DMS 273 (cell line): ENCODE data around the gene H6PD.
"Not testable (repeated sequence)": the region's sequence is repeated elsewhere in the genome, so short reads cannot be mapped to it uniquely, and the experiment has no call there.

ENCODE experiments used
- DNase-seq: peaks from one replicate; lab custom pipeline; 2025; ENCODE audit not compliant: unreplicated experiment; lab: John Stamatoyannopoulos, UW

Gene H6PD

DNA sequence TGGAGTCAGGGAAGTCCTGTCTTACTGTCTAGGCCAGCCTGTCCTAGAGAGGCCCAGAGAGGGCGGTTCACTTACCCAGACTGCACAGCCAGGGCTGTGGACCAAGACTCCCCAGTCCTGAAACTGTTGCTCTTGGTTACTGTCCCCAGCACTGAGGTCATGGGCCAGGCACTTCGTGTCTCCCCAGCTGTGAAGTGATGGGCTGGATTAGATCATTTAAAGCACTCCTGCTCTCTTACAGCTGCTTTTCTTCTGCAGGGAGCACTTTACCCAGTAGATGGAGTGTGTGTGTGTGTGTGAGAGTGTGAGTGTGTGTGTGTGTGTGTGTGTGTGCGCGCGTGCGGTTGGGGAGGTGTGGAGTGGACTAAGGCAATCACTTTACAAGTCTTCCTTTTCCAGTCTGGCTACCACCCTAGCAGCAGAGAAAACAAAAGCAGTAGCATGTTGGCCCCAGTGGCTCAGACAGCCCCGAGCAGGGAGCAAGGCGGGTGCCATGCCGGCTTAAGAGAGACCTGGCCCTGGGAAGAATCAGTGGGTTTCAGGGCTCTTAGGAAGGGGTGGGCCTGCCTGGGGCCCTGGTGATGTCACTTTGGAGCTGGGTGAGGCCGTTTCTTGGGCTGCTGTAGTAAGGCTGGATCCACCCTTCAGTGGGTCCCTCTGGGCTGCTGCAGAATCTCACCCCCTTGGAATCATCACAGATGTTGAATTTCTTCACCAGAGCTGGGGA is 60.5 kb downstream of the H6PD start:
- peak; percentile 39 for DNase-seq

DNA sequence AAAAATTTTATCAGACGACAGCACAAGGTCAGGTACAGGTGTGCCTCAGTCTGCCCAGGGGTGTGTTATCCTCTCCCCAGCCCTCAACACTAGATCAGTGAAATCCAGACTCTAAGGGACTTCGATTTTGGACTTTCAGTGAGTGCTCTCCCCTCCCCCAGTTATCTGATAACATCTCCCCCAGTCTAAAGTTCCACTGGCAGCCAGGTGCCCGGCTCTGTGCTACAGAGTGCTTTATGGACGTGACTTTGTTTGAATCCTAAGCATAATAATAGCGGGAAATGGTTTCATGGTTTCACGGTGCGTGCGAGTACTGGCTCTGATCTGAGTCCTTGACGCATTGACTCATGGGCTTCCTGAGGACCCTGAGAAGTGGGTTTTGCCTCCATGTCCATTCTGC is 61.3 kb downstream of the H6PD start:
- DNase-seq: no peak

DNA sequence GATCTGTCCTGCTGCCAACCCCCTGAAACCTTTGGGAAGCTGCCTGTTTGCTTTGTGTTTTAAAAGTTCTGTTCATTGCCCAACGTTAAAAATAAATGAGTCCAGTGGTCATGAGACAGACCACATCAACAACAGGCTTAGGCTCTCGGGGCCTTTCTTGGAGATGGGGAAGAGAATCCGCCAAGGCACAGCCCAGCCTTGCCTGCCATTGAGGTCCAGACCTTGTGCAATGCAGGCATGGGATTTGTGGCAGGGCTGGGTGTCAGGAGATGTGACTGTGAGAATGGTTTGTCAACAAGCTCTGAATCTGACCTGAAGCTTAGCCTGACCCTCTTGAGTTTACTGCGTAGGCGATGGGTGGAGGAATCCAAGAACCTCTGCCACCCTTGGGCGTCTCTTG is 62.3 kb downstream of the H6PD start:
- no peak for DNase-seq

DNA sequence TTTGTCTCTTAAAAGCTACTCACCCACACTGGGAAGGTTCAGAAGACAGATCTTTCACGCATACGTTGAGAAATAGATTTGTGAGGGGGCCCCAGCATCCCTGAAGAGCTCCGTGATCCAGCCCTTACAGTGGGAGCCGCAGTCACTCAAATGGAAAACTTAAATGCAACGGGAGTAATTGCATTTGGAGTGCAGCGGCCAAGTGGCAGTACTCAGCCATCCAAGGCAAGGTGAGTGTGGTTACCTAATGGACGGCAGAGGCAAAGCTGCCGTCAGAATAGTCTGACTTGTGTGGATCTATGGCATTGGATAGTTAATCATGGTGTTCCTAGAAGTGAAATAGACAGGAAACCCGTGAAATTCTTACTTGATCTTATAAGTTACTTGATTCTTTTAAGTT is 63.3 kb downstream of the H6PD start:
- DNase-seq: no peak

DNA sequence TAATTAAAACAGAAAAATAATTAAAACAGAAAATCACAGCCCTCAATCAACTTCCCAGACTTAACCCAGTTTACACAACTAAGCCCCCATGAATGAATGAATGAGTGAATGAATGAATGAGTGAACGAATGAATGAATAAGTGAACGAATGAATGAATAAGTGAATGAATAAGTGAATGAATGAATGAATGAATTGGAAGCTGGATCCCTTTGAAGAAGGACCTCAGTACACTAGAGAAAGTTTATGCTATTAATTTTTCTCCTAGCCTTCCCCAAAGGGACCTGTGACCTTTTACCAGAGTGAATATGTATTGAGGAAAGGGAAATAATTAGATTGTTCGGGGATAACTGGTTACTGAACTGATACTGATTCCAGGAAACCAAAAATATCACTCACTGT is 63.7 kb downstream of the H6PD start:
- DNase-seq: no peak

DNA sequence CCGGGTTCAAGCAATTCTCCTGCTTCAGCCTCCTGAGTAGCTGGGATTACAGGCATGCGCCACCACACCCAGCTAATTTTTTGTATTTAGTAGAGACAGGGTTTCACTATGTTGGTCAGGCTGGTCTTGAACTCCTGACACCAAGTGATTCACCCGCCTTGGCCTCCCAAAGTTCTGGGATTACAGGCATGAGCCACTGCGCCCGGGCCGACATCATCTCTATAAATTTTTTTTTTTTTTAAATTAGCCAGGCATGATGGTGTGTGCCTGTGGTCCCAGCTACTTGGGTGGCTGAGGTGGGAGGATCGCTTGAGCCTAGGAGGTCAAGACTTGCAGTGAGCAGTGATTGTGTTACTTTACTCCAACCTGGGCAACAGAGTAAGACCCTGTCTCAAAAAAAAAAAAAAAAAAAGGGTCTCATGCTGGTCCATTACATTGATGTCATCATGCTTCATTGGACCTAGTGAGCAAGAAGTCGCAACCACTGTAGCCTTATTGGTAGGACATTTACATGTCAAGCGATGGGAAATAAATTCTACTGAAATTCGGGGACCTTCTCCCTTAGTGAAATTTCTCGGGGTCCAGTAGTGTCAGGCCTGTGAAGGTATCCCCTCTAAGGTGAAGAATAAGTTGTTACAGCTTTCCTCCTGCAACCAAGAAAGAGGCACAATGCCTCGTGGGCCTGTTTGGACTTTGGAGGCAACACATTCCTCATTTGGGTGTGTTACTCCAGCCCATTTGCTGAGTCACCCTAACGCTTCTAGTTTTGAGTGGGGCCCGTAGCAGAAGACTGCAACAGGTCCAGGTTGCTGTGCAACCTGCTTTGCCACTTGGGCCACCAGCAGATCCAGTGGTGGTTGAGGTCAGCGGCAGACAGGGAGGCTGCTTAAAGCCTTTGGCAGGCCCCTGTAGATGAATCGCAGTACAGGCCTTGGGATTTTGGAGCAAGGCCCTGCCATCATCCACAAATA is 65.3 kb downstream of the H6PD start:
- DNase-seq: not testable (repeated sequence)

DNA sequence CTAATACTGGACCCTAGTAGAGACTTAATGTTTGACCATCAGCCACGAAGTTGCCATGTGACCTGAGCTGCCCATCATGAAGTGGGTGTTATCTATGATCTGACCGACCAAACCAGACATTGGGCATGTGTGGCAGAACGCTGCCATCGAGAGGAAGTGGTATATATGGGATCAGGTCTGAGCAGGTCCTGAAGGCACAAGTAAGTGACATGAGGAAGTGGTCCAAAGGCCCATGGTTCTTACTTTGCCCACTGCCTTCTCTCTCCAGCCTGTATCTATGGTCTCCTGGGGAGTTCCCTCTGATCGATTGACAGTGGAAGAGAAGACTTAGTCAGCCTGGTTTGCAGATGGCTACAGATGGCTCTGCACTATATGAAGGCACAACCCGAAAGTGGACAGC is 66.0 kb downstream of the H6PD start:
- peak; percentile 11 for DNase-seq

DNA sequence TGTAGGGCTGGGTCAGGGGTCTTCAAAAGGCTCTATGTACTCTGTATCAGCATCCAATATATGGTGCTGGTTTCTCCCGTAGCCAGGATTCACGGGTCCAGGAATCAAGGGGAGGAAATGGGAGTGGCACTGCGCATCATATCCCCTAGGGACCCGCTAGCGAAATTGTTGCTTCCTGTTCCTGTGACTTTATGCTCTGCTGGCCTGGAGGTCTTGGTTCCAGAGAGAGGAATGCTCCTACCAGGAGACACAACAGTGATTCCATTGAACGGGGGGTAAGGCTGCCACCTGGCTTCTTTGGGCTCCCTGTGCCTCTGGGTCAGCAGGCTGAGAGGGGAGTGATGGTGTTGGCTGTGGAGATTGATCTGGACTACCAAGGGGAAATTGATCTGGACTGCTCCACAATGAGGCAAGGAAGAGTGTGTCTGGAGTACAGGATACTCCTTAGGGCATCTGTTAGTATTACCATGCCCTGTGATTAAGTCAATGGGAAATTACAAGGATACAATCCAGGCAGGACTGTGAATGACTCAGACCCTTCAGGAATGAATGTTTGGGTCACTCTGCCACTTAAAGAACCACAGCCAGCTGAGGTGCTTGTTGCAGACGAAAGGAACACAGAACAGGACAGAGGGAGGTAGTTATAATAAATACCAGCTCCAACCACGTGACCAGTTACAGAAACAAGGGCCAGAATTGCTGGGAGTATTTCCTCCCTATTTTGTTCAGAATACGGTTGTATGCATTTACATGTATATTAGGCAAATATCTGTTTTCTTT is 68.4 kb downstream of the H6PD start:
- peak; percentile 19 for DNase-seq

DNA sequence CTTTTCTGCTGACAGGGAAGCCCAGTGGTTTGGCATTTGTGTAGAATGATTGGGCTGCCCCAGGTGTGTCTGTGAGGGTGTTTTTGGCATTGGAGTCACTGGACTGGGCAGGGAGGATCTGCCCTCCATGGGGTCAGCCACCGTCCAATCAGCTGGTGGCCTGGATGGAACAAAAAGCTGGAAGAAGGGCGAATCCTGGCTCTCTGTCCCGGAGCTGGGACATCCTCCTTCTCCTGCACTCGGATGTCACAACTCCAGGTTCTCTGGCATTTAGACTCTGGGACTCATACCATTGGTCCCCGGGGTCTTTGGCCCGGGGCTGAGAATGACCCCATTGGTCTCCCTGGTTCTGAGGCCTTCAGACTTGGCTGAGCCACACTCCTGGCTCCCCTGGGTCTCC is 69.3 kb downstream of the H6PD start:
- DNase-seq: no peak

DNA sequence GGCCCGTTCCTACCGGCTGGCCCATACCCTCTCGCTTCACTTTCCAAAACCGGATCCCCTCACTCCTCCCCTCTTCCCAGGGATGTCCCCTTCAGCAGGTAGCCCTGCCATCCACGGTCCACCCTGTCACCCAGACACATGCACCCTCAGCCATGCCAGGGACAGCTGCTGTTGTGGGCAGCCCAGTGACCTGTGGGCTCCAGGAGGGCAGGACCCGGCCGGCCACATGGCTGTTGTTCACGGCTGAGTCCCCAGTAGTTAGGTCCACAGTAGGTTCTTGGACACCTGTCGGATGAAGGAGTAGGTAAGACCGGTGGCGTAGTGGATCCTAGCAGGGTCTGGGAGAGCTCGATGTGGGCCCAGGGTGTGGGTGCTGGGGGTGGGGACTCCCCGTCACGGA is 70.6 kb downstream of the H6PD start:
- DNase-seq: no peak

DNA sequence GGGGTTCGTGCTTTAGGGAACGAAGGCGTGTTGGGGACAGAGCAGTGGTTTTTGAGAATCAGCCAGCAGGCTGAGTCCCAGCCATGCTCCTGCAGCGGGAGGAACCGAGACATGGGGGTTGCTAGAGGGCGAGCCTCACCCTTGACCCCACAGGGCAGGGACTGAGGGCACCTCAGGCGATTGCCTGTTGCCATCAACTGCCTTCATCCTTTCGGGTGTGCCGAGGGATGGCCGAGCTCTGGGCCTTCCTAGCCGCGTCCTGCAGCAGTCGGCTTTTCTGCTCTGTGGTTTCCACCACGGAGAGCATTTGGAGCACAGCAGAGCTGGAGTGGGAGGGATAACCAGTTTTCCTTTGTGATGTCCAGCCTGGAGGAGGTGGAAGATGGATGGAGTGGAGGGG is 71.4 kb downstream of the H6PD start:
- DNase-seq: no peak

DNA sequence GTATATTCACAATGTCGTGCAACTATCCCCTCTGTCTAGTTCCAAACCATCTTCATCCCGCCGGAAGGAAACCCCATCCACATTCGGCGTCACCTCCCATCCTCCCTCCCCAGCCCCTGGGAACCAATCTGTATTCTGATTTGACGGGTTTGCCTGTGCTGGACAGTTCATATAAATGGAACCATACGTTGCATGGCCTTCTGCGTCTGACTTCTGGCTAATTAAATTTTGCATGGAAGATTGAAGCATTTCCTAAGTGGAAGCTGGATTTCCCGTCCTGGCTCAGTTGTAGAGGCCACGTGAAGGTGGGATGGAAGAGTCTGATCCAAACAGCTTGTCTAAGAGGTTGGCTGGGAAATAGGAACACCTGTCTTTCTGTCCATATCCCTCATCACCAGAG is 72.7 kb downstream of the H6PD start:
- no peak for DNase-seq

DNA sequence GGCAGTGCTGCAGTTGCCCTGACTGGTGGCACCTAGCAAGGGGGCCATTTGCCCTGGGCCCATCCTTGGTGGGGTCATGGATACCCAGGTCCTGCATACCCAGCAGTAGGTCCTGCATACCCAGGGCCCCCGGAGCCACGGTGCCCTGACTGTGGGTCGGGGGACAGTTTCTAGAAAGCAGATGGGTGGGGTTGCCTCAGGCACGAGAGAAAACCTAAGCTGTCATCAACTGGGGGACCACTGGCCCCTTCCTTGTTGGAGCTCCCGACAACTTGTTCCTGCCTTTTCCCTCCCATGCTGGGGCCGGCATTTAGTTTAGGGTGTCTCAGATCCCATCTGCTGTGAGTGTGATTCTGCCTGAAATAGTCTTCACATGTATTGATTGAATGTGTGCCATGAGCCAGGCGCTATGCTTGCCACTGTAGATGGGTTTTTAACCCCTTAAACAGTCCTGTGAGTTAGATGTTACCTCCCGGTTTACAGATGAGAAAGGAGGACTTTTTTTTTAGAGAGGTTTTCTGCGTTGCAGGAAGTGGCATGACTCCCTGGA is 73.7 kb downstream of the H6PD start:
- DNase-seq: no peak

DNA sequence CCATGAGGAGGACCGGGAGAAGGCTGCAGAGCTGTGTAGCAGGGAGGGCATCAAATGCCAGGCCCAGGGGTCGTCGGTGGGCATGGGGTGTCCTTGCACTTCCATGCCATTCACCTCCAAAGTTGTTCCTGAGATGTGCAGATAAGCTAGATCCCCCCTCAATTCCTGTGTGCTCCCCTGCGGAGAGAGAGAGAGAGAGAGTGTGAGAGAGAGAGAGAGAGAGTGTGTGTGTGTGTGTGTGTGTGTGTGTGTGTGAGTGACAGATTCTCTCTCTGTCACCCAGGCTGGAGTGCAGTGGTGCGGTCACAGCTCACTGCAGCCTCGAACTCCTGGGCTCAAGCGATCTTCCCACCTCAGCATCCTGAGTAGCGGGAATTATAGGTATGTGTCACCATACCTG is 74.5 kb downstream of the H6PD start:
- no peak for DNase-seq

DNA sequence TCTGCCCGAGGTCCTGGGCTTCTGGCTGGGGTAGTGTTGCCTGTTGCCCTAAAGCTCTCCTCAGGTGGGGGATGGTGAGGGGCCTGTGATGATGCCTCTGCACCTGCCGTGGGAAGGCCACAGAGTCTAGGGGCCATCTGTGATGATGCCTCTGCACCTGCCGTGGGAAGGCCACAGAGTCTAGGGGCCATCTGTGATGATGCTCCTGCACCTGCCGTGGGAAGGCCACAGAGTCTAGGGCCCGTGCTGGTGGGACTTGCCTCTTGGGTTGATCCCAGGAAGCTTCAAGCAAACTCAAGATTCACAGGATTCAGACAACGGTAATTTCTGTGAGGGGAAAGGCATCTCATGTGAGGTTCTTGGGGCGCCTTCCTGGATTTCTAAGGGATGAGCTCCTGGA is 75.4 kb downstream of the H6PD start:
- DNase-seq: no peak

DNA sequence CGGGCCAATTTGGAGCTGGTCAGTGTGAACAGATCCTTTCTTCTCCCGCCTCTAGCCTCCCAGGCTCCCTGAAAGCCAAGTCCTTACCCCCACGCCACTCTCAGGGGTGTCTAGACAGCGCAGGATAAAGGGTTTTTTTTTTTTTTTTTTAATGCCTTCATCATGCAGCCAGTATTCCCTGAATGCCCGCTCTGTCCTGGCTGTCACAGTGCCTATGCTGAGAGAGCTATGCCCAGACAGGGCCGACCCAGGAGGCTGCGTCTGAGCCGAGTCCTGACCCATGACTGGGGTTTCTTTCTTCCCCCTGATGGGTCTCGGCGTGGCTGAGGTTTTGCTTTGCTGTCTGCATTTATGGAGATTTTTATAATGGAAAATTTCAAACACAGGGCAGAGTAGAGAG is 76.5 kb downstream of the H6PD start:
- DNase-seq: no peak

DNA sequence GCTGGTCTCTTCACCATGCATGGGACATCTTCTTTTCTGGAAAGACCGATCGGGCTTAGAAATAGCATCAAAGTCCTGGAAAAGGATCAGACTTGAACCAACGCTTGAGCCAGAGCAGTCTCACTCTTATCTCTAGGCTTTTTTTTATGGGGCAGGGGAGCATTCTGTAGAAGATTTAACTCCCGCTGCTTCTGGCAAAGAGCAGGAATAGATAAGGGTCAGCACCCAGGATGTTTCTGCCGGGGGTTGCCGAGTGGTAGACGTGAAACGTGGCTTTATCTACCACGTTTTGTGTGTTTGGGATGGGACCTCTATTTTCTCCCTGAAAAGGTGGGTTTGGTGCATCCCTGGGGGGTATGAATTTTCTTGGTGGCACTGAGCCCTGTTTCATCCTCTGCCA is 76.9 kb downstream of the H6PD start:
- DNase-seq: no peak

DNA sequence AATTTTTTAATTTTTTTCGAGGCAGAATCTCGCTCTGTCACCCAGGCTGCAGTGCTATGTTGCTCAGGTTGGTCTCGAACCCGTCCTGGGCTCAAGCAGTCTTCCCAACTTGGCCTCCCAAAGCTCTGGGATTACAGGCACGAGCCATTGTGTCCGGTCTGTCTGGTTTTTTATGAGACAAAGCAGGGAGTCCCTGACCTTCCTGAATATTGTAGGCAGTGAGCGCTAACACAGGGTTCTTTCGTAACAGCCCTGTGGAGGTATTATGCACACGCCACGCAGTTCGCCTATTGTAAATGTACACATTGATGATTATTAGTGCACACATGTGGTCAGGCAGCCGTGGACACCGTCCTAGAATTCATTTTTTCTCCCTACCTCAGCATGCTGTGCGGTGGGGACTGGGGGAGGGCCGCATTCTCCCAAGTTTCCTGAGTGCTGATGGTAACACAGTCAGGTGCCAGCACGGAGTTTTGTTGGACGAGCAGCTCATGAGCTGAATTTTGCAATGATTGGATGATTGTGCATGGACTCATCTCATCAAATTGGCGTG is 77.7 kb downstream of the H6PD start:
- no peak for DNase-seq

DNA sequence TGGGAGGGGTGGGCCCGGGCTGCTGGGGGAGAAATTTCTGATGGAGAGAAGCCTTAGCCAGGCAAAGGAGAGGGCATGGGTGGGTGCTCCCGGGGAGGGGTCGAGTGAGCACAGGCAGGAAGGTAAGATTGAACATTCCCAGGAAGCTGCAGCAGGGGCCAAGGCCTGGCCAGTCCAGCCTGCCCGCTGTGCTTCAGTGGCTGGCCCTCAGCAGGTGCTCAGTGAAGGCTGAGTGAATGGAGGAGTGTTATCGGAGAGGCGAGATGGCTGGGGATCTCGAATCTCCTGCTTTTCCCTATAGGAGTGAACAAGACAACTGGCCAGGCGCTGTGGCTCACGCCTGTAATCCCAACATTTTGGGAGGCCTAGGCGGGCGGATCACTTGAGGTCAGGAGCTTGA is 79.0 kb downstream of the H6PD start:
- no peak for DNase-seq

DNA sequence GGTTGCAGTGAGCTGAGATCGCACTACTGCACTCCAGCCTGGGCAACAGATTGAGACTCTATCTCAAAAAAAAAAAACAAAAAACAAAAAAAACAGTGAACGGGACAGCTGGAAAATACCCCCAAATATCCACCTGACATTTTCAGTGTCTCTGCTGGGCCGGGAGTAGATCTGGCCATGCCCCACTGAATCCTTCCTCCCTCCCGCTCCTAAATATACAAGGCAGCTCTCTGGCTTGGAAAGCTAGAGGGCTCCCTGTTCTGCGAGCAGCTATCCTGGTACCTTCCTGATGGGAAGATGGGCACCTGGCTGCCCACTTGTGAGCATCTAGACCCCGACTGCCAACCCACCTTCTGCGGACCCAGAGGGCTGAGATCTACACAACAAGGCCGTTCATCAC is 79.5 kb downstream of the H6PD start:
- peak; percentile 19 for DNase-seq
